ENCODE data around the gene SRGAP2B. TPM values are rescaled to one million over a fixed set of nuclear protein-coding genes. Genes with fewer than 3 reads are reported as not detected.
"Not testable (repeated sequence)": the region's sequence is repeated elsewhere in the genome, so short reads cannot be mapped to it uniquely, and the experiment has no call there.

The SRGAP2B gene
- polyA plus RNA-seq, 4 donors = 1.4 to 6.8 (median 4.2) TPM

- not testable (repeated sequence) for H3K4me3 ChIP-seq (ENCODE audit: low read depth in 1 of 3, low read length in 3 of 3); DNase-seq; H3K9me3 ChIP-seq (ENCODE audit: control insufficient read depth in 2 of 2, insufficient read depth in 1 of 2, low read depth in 1 of 2, low read length in 1 of 2); FAIRE-seq; H3K36me3 ChIP-seq (ENCODE audit: control insufficient read depth in 3 of 3, insufficient read depth in 2 of 3, low read depth in 1 of 3, low read length in 3 of 3); H3K27me3 ChIP-seq (ENCODE audit: control insufficient read depth in 3 of 3, insufficient read depth in 3 of 3, low read length in 3 of 3); H3K4me1 ChIP-seq (ENCODE audit: control insufficient read depth in 3 of 3, insufficient read depth in 2 of 3, low read depth in 1 of 3, low read length in 2 of 3); H3K27ac ChIP-seq (ENCODE audit: low read depth in 1 of 3, low read length in 2 of 3)
- no CpG with 5 or more reads among the region's 4 CpGs for WGBS, 3 donors
Measured at GRCh38 chr1:145055217-145055760, 39.8 kb downstream of the SRGAP2B start.

GRCh38 chr1:145053428-145053827 lies 41.7 kb downstream of the SRGAP2B start:
- H3K27me3 ChIP-seq (ENCODE audit: control insufficient read depth in 3 of 3, insufficient read depth in 3 of 3, low read length in 3 of 3); H3K27ac ChIP-seq (ENCODE audit: low read depth in 1 of 3, low read length in 2 of 3); H3K4me3 ChIP-seq (ENCODE audit: low read depth in 1 of 3, low read length in 3 of 3); DNase-seq; FAIRE-seq; H3K9me3 ChIP-seq (ENCODE audit: control insufficient read depth in 2 of 2, insufficient read depth in 1 of 2, low read depth in 1 of 2, low read length in 1 of 2); H3K36me3 ChIP-seq (ENCODE audit: control insufficient read depth in 3 of 3, insufficient read depth in 2 of 3, low read depth in 1 of 3, low read length in 3 of 3); H3K4me1 ChIP-seq (ENCODE audit: control insufficient read depth in 3 of 3, insufficient read depth in 2 of 3, low read depth in 1 of 3, low read length in 2 of 3): not testable (repeated sequence)
- no CpG with 5 or more reads among the region's 4 CpGs for WGBS, 3 donors

DNA sequence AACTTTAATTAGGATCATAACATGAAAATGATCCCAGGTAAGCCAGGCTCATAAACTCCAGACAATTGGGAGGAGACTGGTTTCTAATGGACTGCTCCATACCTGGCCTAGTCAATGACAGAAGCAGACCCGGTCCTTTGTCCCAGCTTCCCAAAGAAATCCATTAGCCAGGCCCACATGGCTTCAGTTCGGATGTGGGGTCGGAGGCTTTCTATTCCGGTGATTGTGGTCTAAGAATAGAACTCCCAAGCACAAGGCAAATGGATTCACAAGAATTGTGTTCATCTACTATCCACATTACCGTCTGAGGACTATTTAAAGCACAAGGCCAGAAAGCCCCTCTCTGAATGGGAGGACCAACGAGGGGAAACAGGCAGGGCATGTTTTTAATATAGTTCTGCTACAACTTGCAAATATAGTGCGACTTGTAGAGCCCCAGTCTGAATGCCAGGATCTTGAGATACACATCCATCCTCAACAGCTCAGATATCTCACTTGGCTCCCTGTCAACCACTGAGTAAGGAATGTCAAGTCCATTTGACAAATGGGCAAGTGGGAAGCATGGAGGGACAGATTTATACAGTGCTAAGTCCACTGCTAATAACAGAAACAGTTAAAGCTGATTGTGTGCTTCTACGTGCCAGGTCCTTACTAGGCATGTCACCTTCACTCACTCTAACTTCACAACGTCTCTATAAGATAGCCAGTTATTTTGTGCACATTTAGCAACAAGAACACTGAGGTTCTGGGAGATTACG lies 42.9 kb downstream of the SRGAP2B start:
- FAIRE-seq; H3K9me3 ChIP-seq (ENCODE audit: control insufficient read depth in 2 of 2, insufficient read depth in 1 of 2, low read depth in 1 of 2, low read length in 1 of 2); H3K4me3 ChIP-seq (ENCODE audit: low read depth in 1 of 3, low read length in 3 of 3); DNase-seq; H3K27me3 ChIP-seq (ENCODE audit: control insufficient read depth in 3 of 3, insufficient read depth in 3 of 3, low read length in 3 of 3); H3K36me3 ChIP-seq (ENCODE audit: control insufficient read depth in 3 of 3, insufficient read depth in 2 of 3, low read depth in 1 of 3, low read length in 3 of 3); H3K4me1 ChIP-seq (ENCODE audit: control insufficient read depth in 3 of 3, insufficient read depth in 2 of 3, low read depth in 1 of 3, low read length in 2 of 3); H3K27ac ChIP-seq (ENCODE audit: low read depth in 1 of 3, low read length in 2 of 3): not testable (repeated sequence)
- WGBS, 3 donors = no CpG with 5 or more reads among the region's 10 CpGs

GRCh38 chr1:145048181-145048856 lies 46.8 kb downstream of the SRGAP2B start:
- not testable (repeated sequence) for H3K27me3 ChIP-seq (ENCODE audit: control insufficient read depth in 3 of 3, insufficient read depth in 3 of 3, low read length in 3 of 3); FAIRE-seq; H3K4me3 ChIP-seq (ENCODE audit: low read depth in 1 of 3, low read length in 3 of 3); H3K27ac ChIP-seq (ENCODE audit: low read depth in 1 of 3, low read length in 2 of 3); H3K36me3 ChIP-seq (ENCODE audit: control insufficient read depth in 3 of 3, insufficient read depth in 2 of 3, low read depth in 1 of 3, low read length in 3 of 3); DNase-seq; H3K9me3 ChIP-seq (ENCODE audit: control insufficient read depth in 2 of 2, insufficient read depth in 1 of 2, low read depth in 1 of 2, low read length in 1 of 2); H3K4me1 ChIP-seq (ENCODE audit: control insufficient read depth in 3 of 3, insufficient read depth in 2 of 3, low read depth in 1 of 3, low read length in 2 of 3)
- no CpG with 5 or more reads among the region's 6 CpGs for WGBS, 3 donors

GRCh38 chr1:145047553-145047952 lies 47.6 kb downstream of the SRGAP2B start:
- not testable (repeated sequence) for H3K4me1 ChIP-seq (ENCODE audit: control insufficient read depth in 3 of 3, insufficient read depth in 2 of 3, low read depth in 1 of 3, low read length in 2 of 3); H3K36me3 ChIP-seq (ENCODE audit: control insufficient read depth in 3 of 3, insufficient read depth in 2 of 3, low read depth in 1 of 3, low read length in 3 of 3); H3K9me3 ChIP-seq (ENCODE audit: control insufficient read depth in 2 of 2, insufficient read depth in 1 of 2, low read depth in 1 of 2, low read length in 1 of 2); H3K4me3 ChIP-seq (ENCODE audit: low read depth in 1 of 3, low read length in 3 of 3); DNase-seq; H3K27me3 ChIP-seq (ENCODE audit: control insufficient read depth in 3 of 3, insufficient read depth in 3 of 3, low read length in 3 of 3); FAIRE-seq; H3K27ac ChIP-seq (ENCODE audit: low read depth in 1 of 3, low read length in 2 of 3)
- WGBS, 3 donors = no CpG with 5 or more reads among the region's 1 CpG

DNA sequence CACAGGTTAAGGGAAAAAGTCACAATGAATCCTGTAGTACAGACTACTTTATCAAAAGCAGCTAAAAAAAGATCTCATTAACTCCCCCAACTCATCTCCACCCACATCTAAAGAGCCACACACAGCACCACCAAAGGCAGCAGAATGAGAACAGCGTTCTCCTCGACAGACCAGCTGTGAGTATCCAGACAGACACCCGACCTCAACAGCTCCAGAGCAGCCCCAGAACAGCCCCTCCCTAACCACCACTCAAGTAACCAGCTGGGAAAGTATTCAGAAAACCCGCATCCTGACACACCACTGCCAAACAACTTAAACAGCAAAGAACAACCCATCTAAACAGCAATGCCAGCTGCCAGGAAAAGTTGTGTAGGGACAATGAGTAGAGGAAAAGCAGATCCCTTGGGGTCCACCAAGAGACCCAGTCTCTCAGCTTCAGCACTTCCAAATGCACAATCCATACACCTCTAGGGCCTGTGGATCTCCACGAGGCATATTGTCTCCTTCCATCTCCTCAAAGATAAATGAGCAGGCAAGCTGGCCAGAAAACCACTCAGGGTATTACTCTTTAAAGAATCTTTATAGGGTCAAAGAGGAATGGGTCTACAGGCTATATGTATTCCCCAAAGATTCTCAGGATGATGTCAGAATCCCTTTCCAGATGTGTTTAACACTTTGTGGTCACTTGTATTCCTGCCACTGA lies 49.4 kb downstream of the SRGAP2B start:
- H3K27ac ChIP-seq (ENCODE audit: low read depth in 1 of 3, low read length in 2 of 3); H3K4me1 ChIP-seq (ENCODE audit: control insufficient read depth in 3 of 3, insufficient read depth in 2 of 3, low read depth in 1 of 3, low read length in 2 of 3); FAIRE-seq; H3K36me3 ChIP-seq (ENCODE audit: control insufficient read depth in 3 of 3, insufficient read depth in 2 of 3, low read depth in 1 of 3, low read length in 3 of 3); DNase-seq; H3K27me3 ChIP-seq (ENCODE audit: control insufficient read depth in 3 of 3, insufficient read depth in 3 of 3, low read length in 3 of 3); H3K9me3 ChIP-seq (ENCODE audit: control insufficient read depth in 2 of 2, insufficient read depth in 1 of 2, low read depth in 1 of 2, low read length in 1 of 2); H3K4me3 ChIP-seq (ENCODE audit: low read depth in 1 of 3, low read length in 3 of 3): not testable (repeated sequence)
- WGBS, 3 donors = no CpG with 5 or more reads among the region's 5 CpGs

GRCh38 chr1:145041519-145041918 lies 53.6 kb downstream of the SRGAP2B start:
- not testable (repeated sequence) for H3K27me3 ChIP-seq (ENCODE audit: control insufficient read depth in 3 of 3, insufficient read depth in 3 of 3, low read length in 3 of 3); H3K36me3 ChIP-seq (ENCODE audit: control insufficient read depth in 3 of 3, insufficient read depth in 2 of 3, low read depth in 1 of 3, low read length in 3 of 3); H3K9me3 ChIP-seq (ENCODE audit: control insufficient read depth in 2 of 2, insufficient read depth in 1 of 2, low read depth in 1 of 2, low read length in 1 of 2); H3K4me1 ChIP-seq (ENCODE audit: control insufficient read depth in 3 of 3, insufficient read depth in 2 of 3, low read depth in 1 of 3, low read length in 2 of 3); H3K4me3 ChIP-seq (ENCODE audit: low read depth in 1 of 3, low read length in 3 of 3); H3K27ac ChIP-seq (ENCODE audit: low read depth in 1 of 3, low read length in 2 of 3); DNase-seq; FAIRE-seq
- WGBS, 3 donors = no CpG with 5 or more reads among the region's 1 CpG

DNA sequence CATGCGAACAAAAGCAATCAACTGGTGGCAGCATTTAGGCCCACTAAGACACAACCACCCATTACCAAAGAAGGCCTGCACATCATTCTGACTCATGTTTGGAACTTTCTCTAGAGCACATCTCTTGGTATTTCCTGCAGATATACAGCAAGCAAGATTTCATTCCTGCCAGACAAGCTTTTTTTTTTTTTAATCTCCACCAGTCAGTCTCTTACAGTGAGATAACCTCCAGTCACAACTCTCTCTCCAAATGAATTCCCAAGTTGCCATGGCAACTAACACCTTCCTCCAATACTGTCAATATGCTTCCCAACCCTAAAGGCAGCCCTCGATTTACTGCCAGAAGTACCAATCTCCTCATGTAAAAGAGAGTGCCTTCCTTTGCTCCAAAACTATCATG lies 59.1 kb downstream of the SRGAP2B start:
- not testable (repeated sequence) for H3K27ac ChIP-seq (ENCODE audit: low read depth in 1 of 3, low read length in 2 of 3); H3K36me3 ChIP-seq (ENCODE audit: control insufficient read depth in 3 of 3, insufficient read depth in 2 of 3, low read depth in 1 of 3, low read length in 3 of 3); H3K4me1 ChIP-seq (ENCODE audit: control insufficient read depth in 3 of 3, insufficient read depth in 2 of 3, low read depth in 1 of 3, low read length in 2 of 3); H3K4me3 ChIP-seq (ENCODE audit: low read depth in 1 of 3, low read length in 3 of 3); DNase-seq; FAIRE-seq; H3K9me3 ChIP-seq (ENCODE audit: control insufficient read depth in 2 of 2, insufficient read depth in 1 of 2, low read depth in 1 of 2, low read length in 1 of 2); H3K27me3 ChIP-seq (ENCODE audit: control insufficient read depth in 3 of 3, insufficient read depth in 3 of 3, low read length in 3 of 3)
- WGBS, 3 donors = 55 to 79% (median 77%) methylated on average over 1 of the region's 2 CpGs
